GM12878 (cell line): ENCODE data around the gene ISCU. TPM values are rescaled to one million over a fixed set of nuclear protein-coding genes. Genes with fewer than 3 reads are reported as not detected.

Source experiments
- ATF2 ChIP-seq: IDR thresholded peaks from 2 replicates; pipeline ENCODE4 v1.6.1; 2012; ENCODE audit warnings: low read length, inconsistent platforms
- BRCA1 ChIP-seq: IDR thresholded peaks from 2 replicates; pipeline ENCODE4 v1.6.1; 2011; ENCODE audit warnings: low read depth, low read length, improper control_type of control experiment
- CBX5 ChIP-seq: sonication (generic); IDR thresholded peaks from 2 replicates; pipeline ENCODE4 v1.6.1; 2016; ENCODE audit warnings: low read depth, moderate library complexity, mild to moderate bottlenecking, inconsistent platforms
- E2F4 ChIP-seq: IDR thresholded peaks from 2 replicates; pipeline ENCODE4 v1.6.1; 2012; ENCODE audit warnings: low read depth, low read length, improper control_type of control experiment
- EGR1 ChIP-seq, 2 experiments: IDR thresholded peaks; 1 replicate in 1 of 2; 2 replicates in 1 of 2; pipeline ENCODE4 v1.6.1; 2011 to 2012; ENCODE audit warnings: low read depth in 2 of 2, low read length in 2 of 2, borderline replicate concordance in 1 of 2, mild to moderate bottlenecking in 1 of 2, moderate library complexity in 1 of 2
- ELK1 ChIP-seq: IDR thresholded peaks from 2 replicates; pipeline ENCODE4 v1.6.1; 2012; ENCODE audit warnings: low read depth, low read length, improper control_type of control experiment
- EZH2 ChIP-seq: IDR thresholded peaks from 2 replicates; pipeline ENCODE4 v1.6.1; 2012; ENCODE audit warnings: low read depth, mild to moderate bottlenecking, control low read depth, inconsistent platforms, low read length, borderline replicate concordance; ENCODE audit not compliant: control insufficient read depth
- FOS ChIP-seq: IDR thresholded peaks from 3 replicates; pipeline ENCODE4 v1.6.1; 2011; ENCODE audit warnings: borderline replicate concordance; ENCODE audit not compliant: insufficient read length; ENCODE audit errors: extremely low read depth
- GABPA ChIP-seq: IDR thresholded peaks from 2 replicates; pipeline ENCODE4 v1.6.1; 2014; ENCODE audit warnings: antibody characterized with exemption, low read depth, mild to moderate bottlenecking, inconsistent platforms
- GATAD2B ChIP-seq: fragments of 450-650 bp; conservative IDR thresholded peaks from 2 replicates; pipeline ENCODE4 v1.6.1; 2017; ENCODE audit warnings: low read depth, mild to moderate bottlenecking, moderate library complexity
- HDAC2 ChIP-seq: fragments of 200-600 bp; sonication (generic); IDR thresholded peaks from 2 replicates; pipeline ENCODE4 v1.6.1; 2017
- HDAC6 ChIP-seq: fragments of 200-600 bp; sonication (generic); IDR thresholded peaks from one replicate; pipeline ENCODE4 v1.8.0; 2017; ENCODE audit warnings: antibody characterized with exemption; ENCODE audit not compliant: unreplicated experiment
- HDGF ChIP-seq: fragments of 450-650 bp; IDR thresholded peaks from 2 replicates; pipeline ENCODE4 v1.6.1; 2016; ENCODE audit warnings: antibody characterized with exemption
- IKZF2 ChIP-seq, 2 experiments: fragments of 450-650 bp; IDR thresholded peaks; 2 replicates each; pipeline ENCODE4 v1.6.1; 2017; ENCODE audit warnings: mild to moderate bottlenecking in 2 of 2, moderate library complexity in 2 of 2
- PBX3 ChIP-seq: IDR thresholded peaks from 2 replicates; pipeline ENCODE4 v1.6.1; 2011; ENCODE audit warnings: mild to moderate bottlenecking, low read depth, low read length, moderate library complexity; ENCODE audit not compliant: insufficient replicate concordance
- POU2F2 ChIP-seq: IDR thresholded peaks from 3 replicates; pipeline ENCODE4 v1.6.1; 2011; ENCODE audit warnings: low read depth, mild to moderate bottlenecking, low read length, borderline replicate concordance
- SIN3A ChIP-seq: IDR thresholded peaks from 2 replicates; pipeline ENCODE4 v1.6.1; 2012; ENCODE audit warnings: low read depth, low read length, improper control_type of control experiment
- TCF7 ChIP-seq: IDR thresholded peaks from 2 replicates; pipeline ENCODE4 v1.6.1; 2014; ENCODE audit warnings: antibody characterized with exemption, borderline replicate concordance
- WRNIP1 ChIP-seq: IDR thresholded peaks from 2 replicates; pipeline ENCODE4 v1.6.1; 2011; ENCODE audit warnings: low read depth, low read length, improper control_type of control experiment, borderline replicate concordance
- ZBTB33 ChIP-seq: fragments of 450-650 bp; IDR thresholded peaks from 2 replicates; pipeline ENCODE4 v1.6.1; 2017; ENCODE audit warnings: mild to moderate bottlenecking
- polyA plus RNA-seq, 11 experiments: library from polyadenylated mRNA; depleted of rRNA in 4 of 11; unstranded in 6 of 11; stranded (reverse) in 5 of 11; fragments of >200 nt; fragmentation: Nextera tagmentation in 4 of 11; fragmentation: Illumina TruSeq in 1 of 11; extraction: Ambion mirVana in 4 of 11; extraction: Trizol in 1 of 11; gene quantifications; 1 replicate in 1 of 11; 2 replicates in 10 of 11; pipeline versions ENCODE4 v1.2.1 to v1.2.3, GENCODE V29; 2011 to 2016; ENCODE audit warnings: inconsistent platforms in 2 of 11, missing spikeins in 2 of 11, low read depth in 1 of 11
- total RNA-seq, 4 experiments: library from RNA; depleted of rRNA in 3 of 4; stranded (reverse); fragments of >200 nt in 3 of 4; fragmentation: Illumina TruSeq in 1 of 4; extraction: Trizol in 1 of 4; gene quantifications; 2 replicates each; pipeline versions ENCODE4 v1.2.1 to v1.2.3, GENCODE V29; 2013 to 2021

The ISCU gene
- total and polyA plus RNA-seq, 10 of the 15 experiments (the other 5 are each of a cell fraction or from before 2014, with no cell fraction given), result 32.8 to 260 (median 127) TPM

- TF ChIP-seq E2F4, result no peak
- 0 out of 2 replicates have a peak, but pooled peaks have one; percentile 41 for TF ChIP-seq HDGF
- no peak for TF ChIP-seq ZBTB33
- 0 out of 2 replicates have a peak, but pooled peaks have one; percentile 20 for TF ChIP-seq GATAD2B
- TF ChIP-seq WRNIP1, result no peak
- no peak for TF ChIP-seq HDAC2
- no peak for TF ChIP-seq PBX3
- TF ChIP-seq EGR1 (IDR thresholded peaks at IDR 0.05; ENCODE audit: borderline replicate concordance in 1 of 2, low read depth in 2 of 2, low read length in 2 of 2), result no peak
- no peak for TF ChIP-seq CBX5
- no peak for TF ChIP-seq SIN3A
- peak; percentile 33 to 57; a peak in 3 of 4 replicates for TF ChIP-seq IKZF2 (IDR thresholded peaks at IDR 0.05)
- no peak for TF ChIP-seq HDAC6
- TF ChIP-seq ELK1, result no peak
- TF ChIP-seq EZH2, result no peak
- no peak for TF ChIP-seq TCF7
- no peak for TF ChIP-seq BRCA1
- TF ChIP-seq ATF2, result peak; percentile 64; the same call in 1 of the 2 replicates
- no peak for TF ChIP-seq GABPA
- no peak for TF ChIP-seq FOS
- peak; percentile 74; the same call in 2 of the 3 replicates for TF ChIP-seq POU2F2
Measured at GRCh38 chr12:108572166-108572790, 9.9 kb downstream of the ISCU start (continued).
